Sciatic nerve (tissue), 2 donors: ENCODE data around the gene GPRIN1. TPM values are rescaled to one million over a fixed set of nuclear protein-coding genes. Genes with fewer than 3 reads are reported as not detected.

Experiments
- ATAC-seq: fragments of 200-7000 bp; cut with Tn5 transposase; one replicate; pipeline ENCODE4 v1.9.1; 2020; ENCODE audit warnings: mild to moderate bottlenecking, moderate library complexity
- DNase-seq: peaks from one replicate; pipeline ENCODE4 v3.0.0-alpha.2; 2020; ENCODE audit warnings: low spot score
- intact Hi-C: fragments of 100-400 bp; cut with DNase I; formaldehyde crosslinking; loops from one replicate; pipeline ENCODE4 v1.14.2; 2022
- total RNA-seq: library from RNA; stranded (reverse); fragmentation: NEBNext Ultra II Directional; extraction: Animal tissue kit (Norgen Biotek cat#: 25700); gene quantifications from one replicate; pipeline ENCODE4 v1.2.1, GENCODE V29; 2021
- donor health status: DM: no; HTN: no; CAD: no.
- donor health status: DM: no; HTN: no; CAD: no.

The GPRIN1 gene
- total RNA-seq = 0.53 TPM

DNA sequence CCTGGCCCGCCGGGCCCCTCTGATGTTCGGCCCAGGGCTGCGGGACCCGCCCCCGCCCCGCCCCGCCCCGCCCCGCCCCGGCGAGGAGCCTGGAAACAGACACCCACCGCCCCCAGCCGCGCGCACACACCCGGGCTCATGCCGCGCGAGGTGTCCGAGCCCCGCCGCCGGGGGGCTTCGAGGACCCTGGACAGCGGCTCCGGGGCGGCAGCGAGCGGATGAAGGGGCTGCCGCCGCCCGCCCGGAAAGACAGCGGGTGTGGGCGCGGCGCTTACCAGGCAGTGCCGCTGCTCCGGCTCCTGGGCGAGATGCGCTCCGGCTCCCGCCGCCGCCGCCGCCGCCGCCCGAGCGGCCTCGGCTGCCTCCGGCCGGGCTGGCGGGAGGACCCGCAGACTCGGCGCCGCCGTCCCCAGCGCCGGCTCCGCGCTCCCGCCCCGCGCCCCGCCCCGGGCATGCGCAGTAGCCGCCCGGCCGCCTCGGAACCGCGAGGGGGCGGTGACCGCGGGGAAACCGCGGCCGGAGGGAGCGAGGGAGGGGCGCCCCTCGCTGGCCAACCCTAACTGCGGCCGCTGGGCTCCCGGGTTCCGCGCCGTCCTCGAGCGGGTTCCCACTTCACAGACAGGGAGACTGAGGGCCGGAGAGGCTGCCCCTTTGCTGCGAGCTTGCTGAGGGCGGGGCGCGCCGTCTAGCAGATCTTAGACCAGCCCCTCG, at the start of gene GPRIN1:
TSS of gene GPRIN1 (minus strand) at position 433 of the 711 bp plus-strand sequence. CDS start 10,322 bp downstream, outside the sequence.
- intact Hi-C loops = no loop called here
- ATAC-seq = peak; percentile 56

GRCh38 chr5:176659512-176659839, 49.5 kb upstream of the GPRIN1 start:
- DNase-seq (no peak), ATAC-seq (no peak)
- intact Hi-C loops = no loop called here

More for the DNA sequence above, at the start of gene GPRIN1:
- DNase-seq = no peak

DNA sequence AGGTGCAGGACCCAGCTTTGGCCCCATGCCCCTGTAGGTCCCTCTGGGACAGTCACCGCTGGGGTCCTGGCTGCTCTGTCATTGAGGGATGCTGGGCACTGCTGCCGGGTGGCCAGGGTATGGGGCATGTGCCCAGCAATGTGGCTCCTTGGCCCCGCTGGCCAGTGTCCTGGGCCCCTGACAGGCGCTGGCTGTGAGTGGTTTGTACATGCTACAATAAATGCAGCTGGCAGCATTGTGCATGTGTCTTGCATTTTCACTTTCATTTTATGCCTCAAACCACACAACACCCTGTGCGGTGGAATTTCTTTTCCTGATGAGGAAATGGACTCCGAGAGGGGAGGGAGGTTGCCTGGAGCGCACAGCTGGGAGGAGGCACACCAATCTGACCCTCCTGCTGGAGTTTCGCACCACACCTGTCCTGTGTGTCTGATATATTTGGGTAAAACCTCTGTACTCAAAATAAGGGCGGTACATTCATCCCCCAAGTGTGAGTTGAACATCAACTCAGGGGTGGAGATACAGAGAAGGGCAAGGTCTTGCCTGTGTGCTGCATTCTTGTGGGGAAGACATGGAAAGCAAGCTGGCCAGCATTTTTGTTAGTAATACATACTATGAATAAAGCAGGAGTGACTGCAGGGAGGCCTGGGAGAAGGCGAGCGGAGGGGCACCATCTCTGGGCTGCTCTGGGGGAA, 49.0 kb upstream of the GPRIN1 start:
- DNase-seq = no peak
- peak; percentile 67 for ATAC-seq

DNA sequence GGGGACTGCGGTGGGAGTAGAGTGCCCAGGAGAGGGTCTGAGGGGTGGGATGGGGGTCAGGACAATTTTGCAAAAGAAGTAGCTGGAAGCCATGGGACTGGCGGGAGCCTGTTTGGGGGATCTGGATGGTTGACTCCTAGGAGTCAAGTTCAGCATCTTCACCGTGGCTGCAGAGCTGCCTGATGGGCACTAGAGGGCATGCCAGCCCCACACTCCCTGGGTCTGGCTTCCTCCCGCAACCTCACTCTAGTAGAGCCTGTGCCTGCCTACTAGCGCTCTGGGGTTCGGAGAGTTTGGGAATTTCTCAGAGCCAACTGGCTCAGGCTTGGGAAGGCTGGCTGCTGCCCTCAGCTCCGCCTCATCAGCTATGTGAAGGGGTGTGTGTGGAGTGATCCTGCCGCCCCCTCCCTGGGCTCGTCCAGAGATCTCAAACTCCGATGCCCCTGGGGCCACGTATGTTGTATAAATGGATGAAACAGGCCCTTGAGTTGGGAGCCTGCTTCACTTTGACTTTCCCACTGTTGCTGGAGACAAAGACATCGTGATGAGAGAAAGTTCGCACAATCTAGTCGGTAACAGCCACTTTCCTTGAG, 48.1 kb upstream of the GPRIN1 start:
- ATAC-seq = peak; percentile 89
- intact Hi-C loops = no loop called here
- peak; percentile 77 for DNase-seq

More for the DNA sequence above, 49.0 kb upstream of the GPRIN1 start:
- intact Hi-C loops = no loop called here

DNA sequence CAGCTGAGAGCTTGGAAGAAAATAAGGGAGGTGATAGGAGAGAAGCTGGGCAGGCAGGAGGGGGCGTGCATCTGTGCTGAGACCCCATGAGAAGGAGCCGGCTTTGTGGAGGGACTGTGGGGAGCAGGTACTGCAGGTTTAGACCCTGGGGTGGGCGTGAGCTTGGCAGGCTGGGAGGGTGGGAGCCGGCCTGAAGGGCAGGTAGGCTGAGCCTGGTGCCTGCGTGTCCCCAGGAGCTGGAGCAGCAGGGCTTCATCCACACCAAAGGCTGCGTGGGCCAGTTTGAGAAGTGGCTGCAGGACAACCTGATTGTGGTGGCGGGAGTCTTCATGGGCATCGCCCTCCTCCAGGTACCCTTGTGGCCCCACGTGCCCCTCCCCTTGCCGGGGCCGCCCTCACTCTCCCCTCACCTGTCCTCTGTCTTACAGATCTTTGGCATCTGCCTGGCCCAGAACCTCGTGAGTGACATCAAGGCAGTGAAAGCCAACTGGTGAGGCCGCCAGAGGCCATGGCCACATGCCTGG, 46.6 kb upstream of the GPRIN1 start:
- intact Hi-C loops = no loop called here
- DNase-seq = no peak
- no peak for ATAC-seq

GRCh38 chr5:176654856-176655255, 44.9 kb upstream of the GPRIN1 start:
- DNase-seq (no peak), ATAC-seq (no peak)
- intact Hi-C loops = no loop called here

DNA sequence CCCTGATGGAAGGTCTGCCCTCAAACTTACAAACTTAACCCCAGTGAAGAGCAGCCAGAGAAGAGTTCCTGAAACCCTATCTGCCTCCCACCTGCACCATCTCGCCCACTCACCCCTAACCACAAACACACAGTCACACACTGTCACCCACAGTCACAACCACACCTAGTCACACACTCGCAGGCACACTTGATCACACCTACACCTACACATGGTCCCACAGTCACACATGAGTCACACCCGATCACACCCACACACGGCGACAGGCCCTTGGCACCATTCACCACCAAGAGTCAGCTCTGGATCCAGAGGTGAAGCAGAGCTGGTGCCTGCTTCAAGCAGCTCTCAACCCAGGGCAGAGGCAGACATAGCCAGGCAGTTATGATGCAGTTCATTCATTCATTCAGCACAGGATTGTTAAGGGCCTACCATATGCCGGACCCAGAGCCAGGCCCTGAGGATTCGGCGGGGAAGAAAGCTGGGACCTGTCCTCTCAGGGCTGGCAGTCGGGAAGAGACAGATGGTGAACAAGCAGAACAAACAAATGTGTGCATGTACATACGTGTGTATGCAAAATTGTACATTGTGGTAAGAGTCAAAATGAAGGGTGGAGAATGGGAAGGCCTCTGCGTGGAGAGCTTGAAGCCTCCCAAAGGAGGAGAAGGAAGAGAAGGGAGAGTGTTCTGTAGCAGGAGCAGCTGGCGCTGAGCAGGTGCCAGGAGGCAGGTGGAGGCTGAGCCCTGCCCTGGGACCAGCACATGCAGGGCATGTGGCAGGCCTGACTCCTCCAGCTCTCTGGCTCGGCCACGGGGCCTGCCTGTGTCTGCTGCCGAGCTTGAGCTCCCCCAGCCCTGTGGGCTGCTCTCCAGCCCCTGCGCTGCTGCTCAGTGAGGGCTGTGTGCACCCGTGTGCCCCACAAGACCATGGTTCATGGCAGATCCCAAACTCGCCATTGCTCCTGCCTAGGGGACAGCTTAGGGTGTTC, 43.7 kb upstream of the GPRIN1 start:
- intact Hi-C loops = no loop called here
- no peak for ATAC-seq
- no peak for DNase-seq

GRCh38 chr5:176652136-176652535, 42.2 kb upstream of the GPRIN1 start:
- intact Hi-C loops = no loop called here
- DNase-seq (no peak), ATAC-seq (no peak)

- ATAC-seq (no peak), DNase-seq (no peak)
- intact Hi-C loops = no loop called here
These were observed 41.6 kb upstream of the GPRIN1 start for GRCh38 chr5:176651472-176651980.

DNA sequence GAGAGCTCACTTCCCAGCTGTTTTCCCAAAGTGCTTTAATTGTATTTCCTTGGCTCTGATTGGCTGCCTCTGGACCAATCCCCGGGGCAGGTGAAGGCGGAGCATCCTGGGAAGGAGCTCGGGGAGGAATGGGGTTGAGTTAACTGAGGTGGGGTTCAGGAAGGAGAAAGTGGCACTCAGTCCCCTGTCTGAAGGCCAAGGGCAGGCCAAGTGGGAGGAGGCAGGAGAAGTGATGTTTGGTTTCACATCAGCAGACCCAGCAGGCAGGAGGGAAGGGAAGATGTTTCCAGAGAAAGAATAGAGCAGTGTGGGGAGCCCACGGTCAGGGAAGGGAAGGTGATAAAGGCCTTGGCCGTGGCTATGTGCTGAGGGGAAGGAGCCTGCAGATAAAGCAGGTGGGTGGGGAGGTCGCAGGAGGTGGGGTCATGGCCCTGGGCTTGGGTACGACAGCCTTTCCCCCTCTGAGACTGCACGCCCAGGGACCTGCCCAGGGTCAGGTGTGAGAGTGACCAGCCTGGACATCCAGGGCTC, 40.5 kb upstream of the GPRIN1 start:
- intact Hi-C loops = no loop called here
- ATAC-seq (no peak), DNase-seq (no peak)

- DNase-seq (no peak), ATAC-seq (no peak)
- intact Hi-C loops = no loop called here
These were observed 38.7 kb upstream of the GPRIN1 start for GRCh38 chr5:176648474-176649194.

DNA sequence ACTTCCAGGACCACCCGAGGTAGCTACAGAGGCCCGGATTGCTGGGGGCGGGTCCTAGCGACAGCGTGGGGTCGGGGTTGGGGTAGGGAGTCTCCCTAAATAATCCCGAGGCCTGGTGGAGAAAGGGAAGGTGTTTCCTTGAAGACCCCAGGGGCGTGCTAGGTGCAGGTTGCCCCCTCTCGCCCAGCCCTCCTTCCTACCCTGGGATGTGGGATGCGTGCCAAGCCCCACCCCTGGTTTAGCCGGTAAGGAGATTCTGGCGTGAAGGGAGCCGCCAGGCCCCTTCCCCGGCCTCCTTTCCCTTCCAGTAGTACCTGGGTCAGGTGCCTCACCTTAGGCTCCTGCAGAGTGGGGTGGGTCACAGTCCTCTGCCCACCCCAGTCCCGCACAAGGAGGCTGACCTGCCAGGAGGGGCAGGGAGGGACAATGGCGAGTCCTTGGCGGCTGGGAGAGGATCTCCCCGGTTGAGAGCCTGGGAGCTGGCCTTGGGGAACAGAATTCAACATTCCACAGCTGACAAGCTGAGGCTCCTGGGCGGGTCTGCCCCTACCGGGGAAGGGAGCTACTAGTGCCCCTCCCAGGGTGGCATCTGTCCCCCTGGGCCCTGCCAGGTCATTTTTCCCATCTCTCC, 38.0 kb upstream of the GPRIN1 start:
- intact Hi-C loops = no loop called here
- ATAC-seq (no peak), DNase-seq (peak; percentile 84)

DNA sequence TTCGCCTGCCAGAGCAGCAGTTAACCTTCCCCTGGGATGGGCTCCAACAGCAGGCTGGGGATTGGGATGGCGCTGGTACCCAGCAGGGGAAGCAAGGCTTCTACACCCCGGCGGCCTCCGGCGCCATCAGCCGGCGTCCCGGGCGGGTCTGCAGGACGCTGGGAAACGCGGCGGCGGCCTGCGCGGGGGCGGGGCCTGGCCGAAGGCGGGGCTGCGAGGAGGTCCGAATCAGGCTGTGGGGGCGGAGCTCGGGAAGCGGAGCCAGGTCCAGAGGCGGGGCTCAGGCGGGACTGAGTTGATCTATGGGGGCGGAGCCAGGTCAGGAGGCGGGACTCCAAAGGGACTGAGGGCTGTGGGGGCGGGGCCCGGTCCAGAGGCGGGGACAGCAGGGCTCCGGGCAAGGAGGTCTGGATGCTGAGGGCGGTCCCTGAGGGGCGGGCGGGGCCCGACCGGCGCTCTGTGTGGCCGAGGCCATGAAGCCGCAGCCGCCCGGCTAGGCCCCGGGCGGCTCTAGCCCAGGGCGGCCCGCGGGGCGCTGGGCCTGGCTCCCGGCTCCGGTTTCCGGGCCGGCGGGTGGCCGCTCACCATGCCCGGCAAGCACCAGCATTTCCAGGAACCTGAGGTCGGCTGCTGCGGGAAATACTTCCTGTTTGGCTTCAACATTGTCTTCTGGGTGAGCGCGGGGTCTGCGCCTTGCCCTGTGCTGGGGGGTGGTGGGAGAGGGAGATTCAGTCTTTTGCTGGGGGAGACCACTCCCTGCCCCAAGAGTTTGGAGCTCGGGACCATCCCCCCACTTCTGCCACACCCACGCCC, 37.3 kb upstream of the GPRIN1 start, which contains the start of gene TSPAN17:
TSS of gene TSPAN17 (plus strand) at position 455 of the 813 bp plus-strand sequence. CDS start at position 587, 132 bp downstream.
- intact Hi-C loops = no loop called here
- ATAC-seq (peak; percentile 99), DNase-seq (peak; percentile 100)

DNA sequence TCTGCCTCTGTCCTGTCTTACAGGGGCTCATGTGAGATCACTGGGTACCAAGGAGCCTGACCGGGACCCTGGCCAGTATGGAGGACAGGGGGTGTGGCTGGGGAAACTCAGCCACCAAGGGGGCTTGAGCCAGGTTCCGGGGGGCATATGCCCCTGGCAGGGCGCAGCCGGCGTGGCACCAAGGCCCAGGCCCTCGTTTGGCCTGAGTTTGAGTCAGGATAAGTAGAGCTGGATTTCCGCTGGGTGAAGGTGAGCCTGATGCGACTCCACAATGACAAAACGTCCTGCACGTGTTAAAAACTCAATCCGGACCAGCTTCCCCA, 36.7 kb upstream of the GPRIN1 start:
- intact Hi-C loops = no loop called here

DNA sequence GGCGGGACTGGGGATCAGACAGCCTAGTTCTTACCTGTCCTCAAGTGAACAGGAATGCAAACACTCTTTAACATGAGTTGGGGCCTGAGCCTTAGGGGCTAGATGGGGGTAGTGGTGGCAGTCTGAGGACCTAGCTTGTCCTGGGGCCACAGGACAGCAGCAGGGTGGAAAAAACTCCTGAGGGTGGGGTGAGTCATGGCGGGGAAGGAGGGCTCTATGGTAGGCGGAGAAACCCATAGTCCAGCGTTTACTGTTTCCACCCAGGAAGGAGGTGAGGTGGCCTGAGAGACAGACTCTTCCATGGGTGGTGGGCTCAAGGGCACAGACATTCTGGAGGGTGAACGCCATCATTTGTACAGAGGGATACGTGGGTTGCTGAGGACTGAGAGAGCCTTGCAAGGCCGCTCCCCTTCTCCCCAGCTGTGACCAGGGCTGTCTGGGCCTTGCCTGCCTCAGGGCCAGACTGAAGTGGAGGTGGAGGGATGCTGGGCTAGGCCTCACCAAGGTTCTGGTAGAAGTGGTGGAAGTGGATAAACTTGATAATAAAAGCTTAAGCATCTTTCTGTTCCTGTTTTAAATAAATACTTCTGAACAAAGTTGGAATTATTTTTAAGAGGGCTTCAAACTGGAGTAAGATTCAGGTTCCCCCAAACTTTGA, 36.2 kb upstream of the GPRIN1 start:
- intact Hi-C loops = no loop called here

More for the DNA sequence above, 36.7 kb upstream of the GPRIN1 start:
- DNase-seq (peak; percentile 75), ATAC-seq (peak; percentile 1)

More for the DNA sequence above, 36.2 kb upstream of the GPRIN1 start:
- DNase-seq = no peak
- no peak for ATAC-seq
